Measurements from ENCODE around the gene NEDD8.
"Not testable (repeated sequence)": the region's sequence is repeated elsewhere in the genome, so short reads cannot be mapped to it uniquely, and the experiment has no call there.

NEDD8 gene

DNA sequence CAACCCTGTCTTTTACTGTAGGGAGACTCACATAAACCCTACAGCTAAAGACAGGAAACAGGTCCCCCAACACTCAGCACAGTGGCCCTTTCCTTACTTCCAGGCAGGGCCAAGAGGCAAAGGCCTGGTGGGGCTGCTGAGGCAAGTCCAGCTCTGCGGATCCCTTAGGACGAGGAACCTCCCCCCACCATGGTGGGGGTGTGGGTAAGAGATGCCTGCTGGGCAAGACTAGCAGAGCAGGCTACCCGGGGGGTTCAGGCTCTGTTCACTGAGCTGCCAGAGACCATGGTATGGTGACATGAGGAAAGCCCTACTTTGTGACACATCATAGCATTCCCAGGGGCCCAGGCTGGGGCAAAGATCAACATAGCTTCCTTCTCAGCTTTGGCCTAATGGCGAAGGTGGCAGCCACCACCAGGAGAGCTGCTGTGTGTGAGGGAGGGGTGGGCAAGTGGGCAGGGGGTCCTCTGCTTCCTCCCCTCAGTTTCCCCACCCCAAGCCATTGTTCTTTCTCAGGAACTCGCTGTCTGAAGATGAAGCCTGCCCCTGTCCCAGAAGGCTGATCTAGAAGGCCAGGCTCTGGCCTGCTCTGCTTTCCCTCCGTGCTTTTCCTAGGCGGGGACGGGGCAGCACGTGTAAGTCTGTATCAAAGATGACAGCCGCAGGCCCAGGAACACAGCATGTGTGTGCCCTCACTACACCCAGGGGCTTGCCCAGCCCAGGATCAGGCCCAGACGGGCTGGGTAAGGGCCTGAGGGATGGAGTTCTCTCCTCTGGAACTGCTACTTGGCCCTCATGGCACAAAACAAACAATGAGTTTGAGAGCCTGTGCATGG lies 20.3 kb upstream of the NEDD8 start:
- H3K9ac ChIP-seq (ENCODE audit: insufficient read length, low read depth), result no peak overlapping the region
- peaks cover 28% of the 10 kb centered on the region for H3K36me3 ChIP-seq (ENCODE audit: insufficient read depth, insufficient read length, low read length)
- no peak overlapping the region for H3K4me3 ChIP-seq (ENCODE audit: insufficient read length, low read depth)
- no peaks in the 10 kb centered on the region for H3K9me3 ChIP-seq (ENCODE audit: insufficient read depth, low read length)
- TF ChIP-seq SUZ12 (IDR thresholded peaks at IDR 0.05; ENCODE audit: extremely low read depth, insufficient read depth, insufficient read length) (no peak), YY1 (IDR thresholded peaks at IDR 0.05; ENCODE audit: insufficient read depth, insufficient read length) (no peak), ZNF274 (IDR thresholded peaks at IDR 0.05; ENCODE audit: low read depth, low read length) (no peak)
- H3K4me1 ChIP-seq (ENCODE audit: insufficient read depth, insufficient read length), result no peaks in the 10 kb centered on the region
- H3K27me3 ChIP-seq (ENCODE audit: insufficient read depth, insufficient read length), result no peaks in the 10 kb centered on the region
- no peak for DNase-seq (ENCODE audit: low read depth, low spot score)

DNA sequence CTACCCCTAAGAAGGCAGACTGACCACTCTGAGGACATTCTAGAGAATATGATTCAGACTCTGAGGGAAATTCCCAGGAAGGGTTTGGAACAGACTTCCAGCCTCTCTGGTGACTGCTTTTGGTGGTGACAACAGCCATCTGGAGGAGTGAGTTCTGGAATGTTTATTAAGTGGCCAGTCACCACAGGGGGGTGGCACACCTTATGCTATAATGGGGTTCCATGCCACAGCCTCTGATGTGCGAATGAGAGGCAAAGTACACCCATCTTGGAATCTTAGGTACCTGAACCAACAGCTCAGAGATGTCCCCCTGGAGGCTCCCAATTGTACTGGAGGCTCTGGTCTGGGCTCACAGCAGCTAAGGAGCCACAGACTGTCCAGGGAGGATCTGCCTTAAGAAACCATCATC lies 19.7 kb upstream of the NEDD8 start:
- no peak overlapping the region for H3K9ac ChIP-seq (ENCODE audit: insufficient read length, low read depth)
- no peaks in the 10 kb centered on the region for H3K4me1 ChIP-seq (ENCODE audit: insufficient read depth, insufficient read length)
- no peak for DNase-seq (ENCODE audit: low read depth, low spot score)

DNA sequence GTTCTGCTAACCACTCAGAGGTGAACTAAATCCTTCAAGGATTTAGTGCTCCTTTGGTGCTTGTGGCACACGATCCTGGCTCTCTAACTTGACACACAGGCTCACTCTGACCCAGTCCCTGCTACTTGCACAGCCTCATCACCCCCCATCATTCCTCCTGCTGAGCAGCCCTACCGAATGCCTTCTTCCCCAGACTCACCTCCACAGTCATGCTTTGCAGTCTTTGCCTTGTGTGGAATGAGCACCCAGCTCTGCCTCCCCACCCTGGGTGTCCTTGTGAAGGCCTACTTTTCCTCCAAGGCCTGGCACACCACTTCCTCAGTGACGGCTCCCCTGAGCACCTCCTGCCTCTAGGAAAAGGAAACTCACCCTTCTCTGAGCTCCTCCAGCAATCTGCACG lies 18.2 kb upstream of the NEDD8 start:
- DNase-seq (ENCODE audit: low read depth, low spot score), result no peak
- Histone ChIP-seq H3K27me3 (ENCODE audit: insufficient read depth, insufficient read length) (no peaks in the 10 kb centered on the region), H3K4me3 (ENCODE audit: insufficient read length, low read depth) (no peak overlapping the region), H3K9me3 (ENCODE audit: insufficient read depth, low read length) (no peaks in the 10 kb centered on the region), H3K4me1 (ENCODE audit: insufficient read depth, insufficient read length) (no peaks in the 10 kb centered on the region), H3K9ac (ENCODE audit: insufficient read length, low read depth) (no peak overlapping the region), H3K36me3 (ENCODE audit: insufficient read depth, insufficient read length, low read length) (peaks cover 20% of the 10 kb centered on the region)
- no peak for TF ChIP-seq YY1 (IDR thresholded peaks at IDR 0.05; ENCODE audit: insufficient read depth, insufficient read length)
- no peak for TF ChIP-seq SUZ12 (IDR thresholded peaks at IDR 0.05; ENCODE audit: extremely low read depth, insufficient read depth, insufficient read length)
- TF ChIP-seq ZNF274 (IDR thresholded peaks at IDR 0.05; ENCODE audit: low read depth, low read length), result no peak

More for the DNA sequence above, 19.7 kb upstream of the NEDD8 start:
- no peak overlapping the region for H3K4me3 ChIP-seq (ENCODE audit: insufficient read length, low read depth)
- H3K36me3 ChIP-seq (ENCODE audit: insufficient read depth, insufficient read length, low read length), result peaks cover 26% of the 10 kb centered on the region
- H3K27me3 ChIP-seq (ENCODE audit: insufficient read depth, insufficient read length), result no peaks in the 10 kb centered on the region
- no peaks in the 10 kb centered on the region for H3K9me3 ChIP-seq (ENCODE audit: insufficient read depth, low read length)
- TF ChIP-seq SUZ12 (IDR thresholded peaks at IDR 0.05; ENCODE audit: extremely low read depth, insufficient read depth, insufficient read length) (no peak), ZNF274 (IDR thresholded peaks at IDR 0.05; ENCODE audit: low read depth, low read length) (no peak), YY1 (IDR thresholded peaks at IDR 0.05; ENCODE audit: insufficient read depth, insufficient read length) (no peak)

DNA sequence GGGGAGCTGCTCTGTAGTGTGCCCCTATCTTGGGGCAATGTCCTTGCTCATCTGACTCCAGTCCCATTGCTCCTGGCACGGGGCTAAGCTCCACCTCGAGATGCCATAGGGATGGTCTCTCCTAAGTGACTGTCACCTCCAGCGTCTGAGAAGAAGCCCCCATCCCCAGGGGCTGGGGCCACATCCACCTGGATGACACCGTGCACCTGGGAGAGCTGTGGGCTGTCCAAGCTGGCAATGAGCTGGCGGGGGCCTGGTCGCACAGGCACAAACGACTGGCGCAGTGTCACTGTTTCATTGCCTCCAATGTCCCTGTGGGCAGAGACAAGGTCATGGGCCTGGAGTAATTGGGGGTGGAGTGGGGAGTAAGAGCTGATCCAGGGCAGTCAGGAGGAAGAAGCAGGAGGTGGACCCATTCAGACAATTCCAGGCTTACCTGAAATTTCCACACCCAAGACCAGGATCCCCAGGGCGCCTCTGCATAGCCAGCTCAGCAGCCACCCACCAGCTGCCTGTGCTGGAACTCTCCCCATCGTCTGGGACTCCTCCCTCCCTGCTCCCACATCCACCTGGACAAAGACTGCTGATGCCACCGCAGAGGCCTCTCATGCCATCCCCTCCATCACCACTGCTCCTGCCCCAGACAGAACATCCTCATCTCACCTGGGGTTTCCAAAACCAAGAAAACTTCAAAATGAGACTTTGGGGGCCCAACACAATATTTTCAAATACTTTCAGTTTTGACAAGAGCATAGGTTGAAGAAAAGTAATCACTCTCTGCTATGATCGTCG lies 17.3 kb upstream of the NEDD8 start:
- no peaks in the 10 kb centered on the region for H3K27me3 ChIP-seq (ENCODE audit: insufficient read depth, insufficient read length)
- no peak for TF ChIP-seq ZNF274 (IDR thresholded peaks at IDR 0.05; ENCODE audit: low read depth, low read length)
- TF ChIP-seq SUZ12 (IDR thresholded peaks at IDR 0.05; ENCODE audit: extremely low read depth, insufficient read depth, insufficient read length), result no peak
- no peak for TF ChIP-seq YY1 (IDR thresholded peaks at IDR 0.05; ENCODE audit: insufficient read depth, insufficient read length)
- H3K4me3 ChIP-seq (ENCODE audit: insufficient read length, low read depth), result no peak overlapping the region
- no peaks in the 10 kb centered on the region for H3K9me3 ChIP-seq (ENCODE audit: insufficient read depth, low read length)
- H3K4me1 ChIP-seq (ENCODE audit: insufficient read depth, insufficient read length), result no peaks in the 10 kb centered on the region
- no peak overlapping the region for H3K9ac ChIP-seq (ENCODE audit: insufficient read length, low read depth)
- DNase-seq (ENCODE audit: low read depth, low spot score), result no peak
- H3K36me3 ChIP-seq (ENCODE audit: insufficient read depth, insufficient read length, low read length), result peaks cover 11% of the 10 kb centered on the region

DNA sequence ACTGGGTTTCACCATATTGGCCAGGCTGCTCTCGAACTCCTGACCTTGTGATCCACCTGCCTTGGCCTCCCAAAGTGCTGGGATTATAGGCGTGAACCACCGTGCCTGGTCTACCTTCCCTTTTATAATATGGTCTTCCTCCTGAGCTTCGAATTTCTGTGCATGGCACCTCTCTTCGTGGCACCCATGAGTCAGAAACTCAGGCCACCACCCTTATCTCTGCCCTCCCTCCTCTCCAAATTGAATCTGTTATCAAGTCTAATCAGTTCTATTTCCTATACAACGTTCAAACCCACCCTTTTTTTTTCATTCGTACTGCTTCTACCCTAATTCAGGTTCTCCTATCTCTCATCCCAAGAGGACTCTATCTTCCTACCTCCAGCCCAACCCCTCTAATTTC lies 15.3 kb upstream of the NEDD8 start:
- no peak for TF ChIP-seq SUZ12 (IDR thresholded peaks at IDR 0.05; ENCODE audit: extremely low read depth, insufficient read depth, insufficient read length)
- TF ChIP-seq YY1 (IDR thresholded peaks at IDR 0.05; ENCODE audit: insufficient read depth, insufficient read length), result no peak
- no peak for TF ChIP-seq ZNF274 (IDR thresholded peaks at IDR 0.05; ENCODE audit: low read depth, low read length)
- no peaks in the 10 kb centered on the region for H3K27me3 ChIP-seq (ENCODE audit: insufficient read depth, insufficient read length)

DNA sequence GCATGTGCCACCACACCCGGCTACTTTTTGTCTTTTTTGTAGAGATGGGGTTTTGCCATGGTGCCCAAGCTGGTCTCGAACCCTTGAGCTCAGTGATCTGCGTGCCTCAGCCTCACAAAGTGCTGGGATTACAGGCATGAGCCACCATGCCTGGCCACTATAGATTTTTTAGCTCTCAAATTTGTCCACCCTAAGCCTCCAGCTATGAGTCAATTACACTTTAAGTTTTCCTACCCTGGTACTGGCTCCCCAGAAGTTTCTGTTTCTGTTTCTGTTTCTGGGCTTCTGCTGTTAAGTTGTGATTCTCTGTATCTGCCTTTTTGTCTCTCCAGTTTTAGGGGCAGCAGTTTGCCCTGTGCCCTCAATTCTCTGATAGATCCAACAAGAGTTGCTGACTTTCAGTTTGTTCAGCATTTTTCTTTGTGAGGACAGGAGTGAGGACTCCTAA lies 14.6 kb upstream of the NEDD8 start:
- no peak for DNase-seq (ENCODE audit: low read depth, low spot score)
- no peak overlapping the region for H3K9ac ChIP-seq (ENCODE audit: insufficient read length, low read depth)
- no peaks in the 10 kb centered on the region for H3K4me1 ChIP-seq (ENCODE audit: insufficient read depth, insufficient read length)
- H3K36me3 ChIP-seq (ENCODE audit: insufficient read depth, insufficient read length, low read length), result peaks cover 3% of the 10 kb centered on the region
- H3K4me3 ChIP-seq (ENCODE audit: insufficient read length, low read depth), result no peak overlapping the region
- H3K9me3 ChIP-seq (ENCODE audit: insufficient read depth, low read length), result no peaks in the 10 kb centered on the region
- TF ChIP-seq YY1 (IDR thresholded peaks at IDR 0.05; ENCODE audit: insufficient read depth, insufficient read length) (no peak), SUZ12 (IDR thresholded peaks at IDR 0.05; ENCODE audit: extremely low read depth, insufficient read depth, insufficient read length) (no peak), ZNF274 (IDR thresholded peaks at IDR 0.05; ENCODE audit: low read depth, low read length) (no peak)
- H3K27me3 ChIP-seq (ENCODE audit: insufficient read depth, insufficient read length), result no peaks in the 10 kb centered on the region

More for the DNA sequence above, 15.3 kb upstream of the NEDD8 start:
- H3K4me1 ChIP-seq (ENCODE audit: insufficient read depth, insufficient read length), result no peaks in the 10 kb centered on the region
- no peak for DNase-seq (ENCODE audit: low read depth, low spot score)
- H3K9me3 ChIP-seq (ENCODE audit: insufficient read depth, low read length), result no peaks in the 10 kb centered on the region
- H3K9ac ChIP-seq (ENCODE audit: insufficient read length, low read depth), result no peak overlapping the region
- no peak overlapping the region for H3K4me3 ChIP-seq (ENCODE audit: insufficient read length, low read depth)
- H3K36me3 ChIP-seq (ENCODE audit: insufficient read depth, insufficient read length, low read length), result peaks cover 3% of the 10 kb centered on the region

DNA sequence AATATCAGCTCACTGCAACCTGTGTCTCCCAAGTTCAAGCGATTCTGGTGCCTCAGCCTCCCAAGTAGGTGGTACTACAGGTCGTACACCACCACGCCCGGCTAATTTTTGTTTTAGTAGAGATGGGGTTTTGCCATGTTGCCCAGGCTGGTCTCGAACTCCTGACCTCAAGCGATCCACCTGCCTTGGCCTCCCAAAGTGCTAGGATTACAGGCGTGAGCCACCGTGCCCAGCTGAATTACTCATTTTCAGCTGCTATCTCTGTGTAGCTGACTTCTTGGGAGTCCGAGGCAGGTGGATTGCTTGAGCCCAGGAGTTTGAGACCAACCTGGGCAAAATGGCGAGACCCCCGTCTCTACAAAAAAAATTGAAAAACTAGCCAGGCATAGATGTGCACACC lies 13.2 kb upstream of the NEDD8 start:
- not testable (repeated sequence) for H3K27me3 ChIP-seq (ENCODE audit: insufficient read depth, insufficient read length); H3K4me3 ChIP-seq (ENCODE audit: insufficient read length, low read depth); H3K9me3 ChIP-seq (ENCODE audit: insufficient read depth, low read length); H3K9ac ChIP-seq (ENCODE audit: insufficient read length, low read depth); DNase-seq (ENCODE audit: low read depth, low spot score); H3K4me1 ChIP-seq (ENCODE audit: insufficient read depth, insufficient read length)
- H3K36me3 ChIP-seq (ENCODE audit: insufficient read depth, insufficient read length, low read length), result peaks cover 13% of the 10 kb centered on the region

Data from NT2/D1 (cell line).